ENCODE measurements around the gene HDAC6.

The HDAC6 gene

GRCh38 chrX:48786825-48787504 lies 14.9 kb upstream of the HDAC6 start:
- H3K36me3 Mint-ChIP-seq (ENCODE audit: low read depth): no peaks in the 10 kb centered on the region
- H3K9me3 Mint-ChIP-seq: peaks cover 18% of the 10 kb centered on the region
- H3K4me1 Mint-ChIP-seq: no peaks in the 10 kb centered on the region
- TF ChIP-seq, protein P1, sequence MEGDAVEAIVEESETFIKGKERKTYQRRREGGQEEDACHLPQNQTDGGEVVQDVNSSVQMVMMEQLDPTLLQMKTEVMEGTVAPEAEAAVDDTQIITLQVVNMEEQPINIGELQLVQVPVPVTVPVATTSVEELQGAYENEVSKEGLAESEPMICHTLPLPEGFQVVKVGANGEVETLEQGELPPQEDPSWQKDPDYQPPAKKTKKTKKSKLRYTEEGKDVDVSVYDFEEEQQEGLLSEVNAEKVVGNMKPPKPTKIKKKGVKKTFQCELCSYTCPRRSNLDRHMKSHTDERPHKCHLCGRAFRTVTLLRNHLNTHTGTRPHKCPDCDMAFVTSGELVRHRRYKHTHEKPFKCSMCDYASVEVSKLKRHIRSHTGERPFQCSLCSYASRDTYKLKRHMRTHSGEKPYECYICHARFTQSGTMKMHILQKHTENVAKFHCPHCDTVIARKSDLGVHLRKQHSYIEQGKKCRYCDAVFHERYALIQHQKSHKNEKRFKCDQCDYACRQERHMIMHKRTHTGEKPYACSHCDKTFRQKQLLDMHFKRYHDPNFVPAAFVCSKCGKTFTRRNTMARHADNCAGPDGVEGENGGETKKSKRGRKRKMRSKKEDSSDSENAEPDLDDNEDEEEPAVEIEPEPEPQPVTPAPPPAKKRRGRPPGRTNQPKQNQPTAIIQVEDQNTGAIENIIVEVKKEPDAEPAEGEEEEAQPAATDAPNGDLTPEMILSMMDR (IDR thresholded peaks at IDR 0.05; ENCODE audit: unreplicated experiment in 3 of 3): no peak
- H3K27ac Mint-ChIP-seq: no peak overlapping the region
- no peak overlapping the region for H3K4me3 Mint-ChIP-seq
- H3K27me3 Mint-ChIP-seq (ENCODE audit: low read depth): peaks cover 4% of the 10 kb centered on the region

GRCh38 chrX:48787505-48788443 lies 14.1 kb upstream of the HDAC6 start:
- no peaks in the 10 kb centered on the region for H3K4me1 Mint-ChIP-seq
- H3K36me3 Mint-ChIP-seq (ENCODE audit: low read depth): no peaks in the 10 kb centered on the region
- H3K27ac Mint-ChIP-seq: no peak overlapping the region
- H3K4me3 Mint-ChIP-seq: no peak overlapping the region
- TF ChIP-seq, protein P1 (IDR thresholded peaks at IDR 0.05; ENCODE audit: unreplicated experiment in 3 of 3): no peak
- H3K27me3 Mint-ChIP-seq (ENCODE audit: low read depth): peaks cover 4% of the 10 kb centered on the region
- H3K9me3 Mint-ChIP-seq: peaks cover 14% of the 10 kb centered on the region

- TF ChIP-seq, protein P1 (IDR thresholded peaks at IDR 0.05; ENCODE audit: unreplicated experiment in 3 of 3): no peak
- H3K9me3 Mint-ChIP-seq: peaks cover 19% of the 10 kb centered on the region
Observed at GRCh38 chrX:48789366-48790220, 12.3 kb upstream of the HDAC6 start.

DNA sequence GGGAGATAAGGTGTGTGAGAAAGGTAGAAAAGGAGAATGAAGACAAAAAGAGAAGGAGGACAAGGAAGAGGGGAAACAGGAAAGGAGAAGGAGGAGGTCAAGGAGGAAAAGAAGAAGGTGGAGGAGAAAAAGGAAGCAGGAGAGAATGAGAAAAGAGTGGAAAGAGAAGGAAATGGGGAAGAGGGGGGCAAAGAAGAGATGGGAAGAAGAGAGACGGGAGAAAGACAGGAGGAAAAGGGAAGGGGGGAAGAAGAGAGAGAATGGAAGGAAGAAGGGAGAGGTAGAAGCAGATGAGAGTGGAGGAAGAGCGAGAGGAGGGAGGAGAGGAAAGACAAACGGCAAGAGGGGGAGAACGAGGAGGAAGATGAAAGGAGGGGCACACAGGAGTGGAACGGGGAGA lies 11.4 kb upstream of the HDAC6 start:
- Mint-ChIP-seq H3K9me3 (peaks cover 21% of the 10 kb centered on the region), H3K27ac (no peak overlapping the region), H3K4me1 (no peaks in the 10 kb centered on the region), H3K36me3 (ENCODE audit: low read depth) (no peaks in the 10 kb centered on the region), H3K4me3 (no peak overlapping the region), H3K27me3 (ENCODE audit: low read depth) (peaks cover 4% of the 10 kb centered on the region)
- TF ChIP-seq, protein P1 (IDR thresholded peaks at IDR 0.05; ENCODE audit: unreplicated experiment in 3 of 3): no peak

More at GRCh38 chrX:48789366-48790220, 12.3 kb upstream of the HDAC6 start:
- Mint-ChIP-seq H3K27ac (no peak overlapping the region), H3K27me3 (ENCODE audit: low read depth) (peaks cover 4% of the 10 kb centered on the region), H3K36me3 (ENCODE audit: low read depth) (no peaks in the 10 kb centered on the region), H3K4me1 (no peaks in the 10 kb centered on the region), H3K4me3 (no peak overlapping the region)

DNA sequence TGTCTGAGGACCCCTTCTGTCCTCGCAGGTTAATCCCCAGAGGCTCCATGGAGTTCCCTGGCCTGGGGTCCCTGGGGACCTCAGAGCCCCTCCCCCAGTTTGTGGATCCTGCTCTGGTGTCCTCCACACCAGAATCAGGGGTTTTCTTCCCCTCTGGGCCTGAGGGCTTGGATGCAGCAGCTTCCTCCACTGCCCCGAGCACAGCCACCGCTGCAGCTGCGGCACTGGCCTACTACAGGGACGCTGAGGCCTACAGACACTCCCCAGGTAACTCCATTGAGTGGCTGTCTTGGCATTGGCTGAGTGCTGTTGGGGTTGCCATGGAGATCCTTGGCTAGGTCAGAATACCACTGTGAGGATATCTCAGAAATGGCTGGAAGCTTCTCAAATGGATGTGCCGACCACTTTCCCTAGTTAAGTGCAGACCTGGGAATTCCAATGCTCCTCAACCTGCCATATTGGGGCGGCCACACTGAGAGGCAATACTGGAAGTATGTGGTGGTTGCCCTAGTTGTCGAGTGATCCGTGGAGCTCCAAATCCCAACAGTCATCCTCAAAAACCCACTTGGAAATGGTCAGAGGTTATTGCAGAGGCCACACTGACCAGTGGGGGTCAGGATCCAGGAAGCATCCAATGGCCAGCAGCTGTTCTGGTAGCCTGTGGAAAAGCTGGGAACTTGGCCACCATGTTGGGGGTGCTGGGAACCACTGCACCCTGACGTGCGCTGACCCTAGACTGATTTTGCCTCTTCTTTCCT lies 10.6 kb upstream of the HDAC6 start:
- Mint-ChIP-seq H3K4me3 (no peak overlapping the region), H3K27ac (no peak overlapping the region), H3K9me3 (peaks cover 21% of the 10 kb centered on the region), H3K4me1 (no peaks in the 10 kb centered on the region), H3K36me3 (ENCODE audit: low read depth) (no peaks in the 10 kb centered on the region), H3K27me3 (ENCODE audit: low read depth) (peaks cover 4% of the 10 kb centered on the region)
- TF ChIP-seq, protein P1 (IDR thresholded peaks at IDR 0.05; ENCODE audit: unreplicated experiment in 3 of 3): no peak

Data from nephron (organoid).